RWPE2 (cell line): Measurements from ENCODE around the gene TSPYL1.

Experiments
- ATAC-seq: fragments of 200-7000 bp; cut with Tn5 transposase; 3 replicates; pipeline ENCODE4 v1.9.1; 2021; ENCODE audit warnings: low read depth
- DNase-seq: peaks from one replicate; pipeline ENCODE4 v3.0.0-alpha.2; 2020; ENCODE audit warnings: low spot score
- H3K27ac ChIP-seq: fragments of 450-650 bp; 2 replicates; pipeline ENCODE4 v1.5.1; 2017; ENCODE audit warnings: mild to moderate bottlenecking; ENCODE audit not compliant: poor library complexity, severe bottlenecking
- H3K27me3 ChIP-seq: fragments of 250-450 bp; sonication (Bioruptor Pico); 2 replicates; pipeline ENCODE4 v1.5.1; 2021; ENCODE audit warnings: mild to moderate bottlenecking, moderate library complexity; ENCODE audit not compliant: insufficient read depth, poor library complexity, severe bottlenecking
- H3K36me3 ChIP-seq: fragments of 250-450 bp; sonication (Bioruptor Pico); 2 replicates; pipeline ENCODE4 v1.5.1; 2020; ENCODE audit warnings: low read depth, mild to moderate bottlenecking, moderate library complexity
- H3K4me1 ChIP-seq: fragments of 250-450 bp; sonication (Bioruptor Pico); 2 replicates; pipeline ENCODE4 v1.5.1; 2021; ENCODE audit warnings: mild to moderate bottlenecking, moderate library complexity; ENCODE audit not compliant: insufficient read depth, poor library complexity, severe bottlenecking
- H3K4me3 ChIP-seq: fragments of 250-450 bp; sonication (Bioruptor Pico); 2 replicates; pipeline ENCODE4 v1.5.1; 2021; ENCODE audit warnings: mild to moderate bottlenecking, moderate library complexity; ENCODE audit not compliant: severe bottlenecking
- H3K9me3 ChIP-seq: fragments of 250-450 bp; sonication (Bioruptor Pico); 2 replicates; pipeline ENCODE4 v1.5.1; 2021; ENCODE audit warnings: mild to moderate bottlenecking, moderate library complexity; ENCODE audit not compliant: severe bottlenecking
- TF ChIP-seq, protein P1 (sequence below): fragments of 450-650 bp; IDR thresholded peaks from one replicate; pipeline ENCODE4 v1.5.1; 2017; ENCODE audit warnings: mild to moderate bottlenecking, moderate library complexity; ENCODE audit not compliant: poor library complexity, severe bottlenecking

TSPYL1 gene

DNA sequence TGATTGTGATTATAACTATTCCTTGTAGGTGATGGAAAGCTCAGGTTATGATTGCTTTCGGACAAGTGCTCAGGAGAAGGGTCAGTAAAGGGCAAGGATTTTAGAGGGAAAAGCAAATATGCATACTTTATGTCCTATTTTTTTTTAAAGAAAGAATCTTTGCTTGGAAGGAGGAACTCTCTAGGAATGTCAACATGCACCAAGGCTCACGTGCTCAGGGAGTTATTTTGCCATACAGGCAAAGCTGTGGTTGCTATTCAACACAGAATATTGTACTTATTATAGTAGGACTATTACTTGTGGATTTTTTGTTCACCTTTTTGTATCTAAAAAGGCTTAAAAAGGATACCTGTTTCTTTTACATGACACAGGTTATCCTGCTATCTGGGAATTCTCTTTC is 3.0 kb upstream of the TSPYL1 start:
- Histone ChIP-seq H3K4me3 (no peak overlapping the region), H3K4me1 (peaks cover 18% of the 10 kb centered on the region), H3K36me3 (peaks cover 10% of the 10 kb centered on the region), H3K27ac (no peak overlapping the region), H3K27me3 (no peaks in the 10 kb centered on the region), H3K9me3 (no peaks in the 10 kb centered on the region)
- DNase-seq (no peak), ATAC-seq (no peak)
- TF ChIP-seq, protein P1, sequence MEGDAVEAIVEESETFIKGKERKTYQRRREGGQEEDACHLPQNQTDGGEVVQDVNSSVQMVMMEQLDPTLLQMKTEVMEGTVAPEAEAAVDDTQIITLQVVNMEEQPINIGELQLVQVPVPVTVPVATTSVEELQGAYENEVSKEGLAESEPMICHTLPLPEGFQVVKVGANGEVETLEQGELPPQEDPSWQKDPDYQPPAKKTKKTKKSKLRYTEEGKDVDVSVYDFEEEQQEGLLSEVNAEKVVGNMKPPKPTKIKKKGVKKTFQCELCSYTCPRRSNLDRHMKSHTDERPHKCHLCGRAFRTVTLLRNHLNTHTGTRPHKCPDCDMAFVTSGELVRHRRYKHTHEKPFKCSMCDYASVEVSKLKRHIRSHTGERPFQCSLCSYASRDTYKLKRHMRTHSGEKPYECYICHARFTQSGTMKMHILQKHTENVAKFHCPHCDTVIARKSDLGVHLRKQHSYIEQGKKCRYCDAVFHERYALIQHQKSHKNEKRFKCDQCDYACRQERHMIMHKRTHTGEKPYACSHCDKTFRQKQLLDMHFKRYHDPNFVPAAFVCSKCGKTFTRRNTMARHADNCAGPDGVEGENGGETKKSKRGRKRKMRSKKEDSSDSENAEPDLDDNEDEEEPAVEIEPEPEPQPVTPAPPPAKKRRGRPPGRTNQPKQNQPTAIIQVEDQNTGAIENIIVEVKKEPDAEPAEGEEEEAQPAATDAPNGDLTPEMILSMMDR = no peak

DNA sequence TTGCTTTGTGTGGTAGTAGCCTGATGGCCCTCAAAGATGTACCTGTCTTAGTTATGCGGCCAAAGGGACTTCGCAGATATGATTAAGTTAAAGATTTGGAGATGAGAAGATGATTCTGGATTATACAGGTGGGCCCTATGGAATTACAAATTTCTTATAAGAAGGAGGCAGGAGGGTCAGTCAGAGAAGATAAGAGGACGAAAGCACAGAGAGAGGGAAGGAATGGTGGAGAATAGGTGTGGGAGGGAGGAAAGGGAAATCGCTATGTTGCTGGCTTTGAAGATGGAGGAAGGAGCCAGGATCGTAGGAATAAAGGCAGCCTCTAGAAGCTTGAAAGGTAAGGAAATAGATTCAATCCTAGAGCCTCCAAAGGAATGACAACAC is 1.2 kb upstream of the TSPYL1 start:
- TF ChIP-seq, protein P1 = no peak
- peaks cover 27% of the 10 kb centered on the region for H3K36me3 ChIP-seq
- no peak overlapping the region for H3K27ac ChIP-seq
- H3K4me3 ChIP-seq = no peak overlapping the region
- peaks cover 15% of the 10 kb centered on the region for H3K4me1 ChIP-seq
- ATAC-seq (no peak), DNase-seq (no peak)
- H3K9me3 ChIP-seq = no peaks in the 10 kb centered on the region
- H3K27me3 ChIP-seq = no peaks in the 10 kb centered on the region

DNA sequence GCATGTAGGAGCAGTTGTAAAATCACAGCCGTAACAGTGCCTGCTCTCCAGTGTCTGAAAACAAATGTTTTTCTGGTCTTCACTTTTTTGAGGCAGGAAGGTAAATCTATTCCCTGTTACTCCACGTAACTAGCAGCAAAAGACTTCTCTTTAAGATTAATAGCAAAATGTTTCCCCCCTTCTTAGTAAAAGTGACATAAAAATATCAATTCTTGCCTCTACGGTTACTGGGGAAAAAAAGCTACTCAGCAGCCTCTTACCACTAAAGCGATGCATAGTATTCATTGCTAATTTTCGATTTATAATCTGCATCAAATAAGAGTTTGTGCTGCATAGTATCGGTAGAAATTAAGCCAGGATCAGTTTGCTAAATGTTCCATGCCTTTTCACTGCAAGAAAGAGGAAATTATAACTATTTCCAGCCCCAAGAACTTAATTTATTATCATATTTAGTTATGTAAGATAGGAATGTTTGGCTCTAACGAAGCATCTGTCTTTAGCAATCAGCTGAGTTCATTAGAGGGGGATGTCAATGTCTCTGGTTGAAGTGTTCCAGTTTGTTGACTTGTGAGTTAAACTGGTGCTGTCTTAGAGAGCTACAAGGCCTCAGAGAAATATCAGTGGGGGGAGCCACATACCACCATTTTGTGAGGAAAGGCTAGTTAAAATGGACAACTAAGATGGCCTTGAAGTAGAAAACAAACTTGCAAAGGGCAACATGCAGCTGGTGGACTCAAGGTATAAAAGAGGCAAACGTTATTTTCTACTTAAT is 617 bp upstream of the TSPYL1 start:
- no peak for ATAC-seq
- Histone ChIP-seq H3K36me3 (peaks cover 29% of the 10 kb centered on the region), H3K9me3 (no peaks in the 10 kb centered on the region), H3K4me3 (peak overlapping the region; percentile 73), H3K4me1 (peaks cover 20% of the 10 kb centered on the region), H3K27ac (peak overlapping the region; percentile 79), H3K27me3 (no peaks in the 10 kb centered on the region)
- DNase-seq = no peak
- TF ChIP-seq, protein P1 = no peak

DNA sequence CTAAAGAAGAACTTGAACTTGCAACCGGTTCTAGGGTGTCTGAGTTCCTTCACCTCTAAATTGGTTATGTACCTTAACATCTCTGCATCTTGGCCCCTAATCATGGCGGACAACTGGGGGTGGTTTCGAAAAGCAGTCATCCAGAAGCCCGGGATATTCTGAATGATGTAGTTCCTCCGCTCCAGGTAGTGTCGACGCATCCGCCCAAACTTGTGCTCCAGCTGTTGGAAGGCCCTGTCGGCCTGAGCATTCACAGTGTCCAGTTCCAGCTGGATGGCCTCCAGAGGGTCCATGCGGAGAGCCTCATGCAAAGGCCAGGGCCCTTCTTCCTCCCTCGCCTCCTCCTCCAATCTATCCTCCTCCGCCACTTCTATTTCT is 887 bp downstream of the TSPYL1 start:
- peak overlapping the region; percentile 79 for H3K27ac ChIP-seq
- H3K4me1 ChIP-seq = peaks cover 27% of the 10 kb centered on the region
- TF ChIP-seq, protein P1 = no peak
- peak overlapping the region; percentile 73 for H3K4me3 ChIP-seq
- peak; percentile 37 for ATAC-seq
- H3K9me3 ChIP-seq = no peaks in the 10 kb centered on the region
- no peaks in the 10 kb centered on the region for H3K27me3 ChIP-seq
- peaks cover 44% of the 10 kb centered on the region for H3K36me3 ChIP-seq
- DNase-seq = no peak

DNA sequence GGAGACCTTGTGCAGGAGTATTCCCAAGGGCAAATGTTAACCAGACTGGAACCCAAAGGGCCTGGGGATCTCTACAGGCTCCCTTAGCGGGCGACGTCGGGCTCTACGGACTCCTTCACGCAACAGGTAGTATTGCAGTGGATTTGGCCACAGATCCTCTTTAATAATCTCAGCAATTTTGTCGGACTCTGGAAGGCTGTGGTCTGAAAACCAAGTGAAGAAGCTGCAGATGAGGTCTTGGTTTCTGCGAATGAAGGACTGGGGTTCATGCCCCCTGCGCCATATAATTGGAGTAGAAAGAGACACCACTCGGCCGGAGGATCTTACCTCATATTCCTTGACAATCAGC is 1.3 kb downstream of the TSPYL1 start:
- H3K27ac ChIP-seq = peak overlapping the region; percentile 79
- H3K9me3 ChIP-seq = no peaks in the 10 kb centered on the region
- H3K27me3 ChIP-seq = no peaks in the 10 kb centered on the region
- DNase-seq (no peak), ATAC-seq (no peak)
- TF ChIP-seq, protein P1 = no peak
- H3K4me3 ChIP-seq = peak overlapping the region; percentile 73
- peaks cover 45% of the 10 kb centered on the region for H3K36me3 ChIP-seq
- peaks cover 27% of the 10 kb centered on the region for H3K4me1 ChIP-seq
